Measurements from ENCODE around the gene SMYD3. TPM values are rescaled to one million over a fixed set of nuclear protein-coding genes. Genes with fewer than 3 reads are reported as not detected.
"Not testable (repeated sequence)": the region's sequence is repeated elsewhere in the genome, so short reads cannot be mapped to it uniquely, and the experiment has no call there.

Gene SMYD3
- polyA plus RNA-seq, 1 donor from 2014 or later, result 35.9 TPM

GRCh38 chr1:245945136-245945535, 561.9 kb downstream of the SMYD3 start:
- not testable (repeated sequence) for H3K4me3 Mint-ChIP-seq, H3K27me3 Mint-ChIP-seq, H3K9me3 Mint-ChIP-seq, H3K36me3 Mint-ChIP-seq
- Mint-ChIP-seq H3K27ac (peak overlapping the region in 1 of 3 donors; percentile 41), H3K4me1 (peaks cover 0 to 16% (median 2%) of the 10 kb centered on the region in 3 donors)

DNA sequence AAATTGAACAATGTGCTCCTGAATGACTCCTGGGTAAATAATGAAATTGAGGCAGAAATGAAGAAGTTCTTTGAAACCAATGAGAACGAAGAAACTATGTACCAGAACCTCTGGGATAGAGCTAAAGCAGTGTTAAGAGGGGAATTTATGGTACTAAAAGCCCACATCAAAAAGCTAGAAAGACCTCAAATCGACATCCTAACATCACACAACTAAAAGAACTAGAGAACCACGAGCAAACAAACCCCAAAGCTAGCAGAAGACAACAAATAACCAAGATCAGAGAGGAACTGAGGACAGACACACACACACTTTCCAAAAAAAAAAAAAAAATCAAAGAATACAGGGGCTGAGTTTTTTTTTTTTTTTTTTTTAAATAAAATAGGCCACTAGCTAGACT, 564.2 kb downstream of the SMYD3 start:
- H3K9me3 Mint-ChIP-seq, result peaks cover 0 to 9% (median 3%) of the 10 kb centered on the region in 3 donors
- H3K27ac Mint-ChIP-seq, result no peak overlapping the region
- no peak overlapping the region for H3K4me3 Mint-ChIP-seq
- peaks cover 0 to 16% (median 2%) of the 10 kb centered on the region in 3 donors for H3K4me1 Mint-ChIP-seq
- peaks cover 8% of the 10 kb centered on the region for H3K36me3 Mint-ChIP-seq
- no peaks in the 10 kb centered on the region for H3K27me3 Mint-ChIP-seq

GRCh38 chr1:245941771-245942170, 565.3 kb downstream of the SMYD3 start:
- H3K36me3 Mint-ChIP-seq, H3K4me3 Mint-ChIP-seq, H3K27me3 Mint-ChIP-seq, H3K27ac Mint-ChIP-seq, H3K9me3 Mint-ChIP-seq: not testable (repeated sequence)
- peaks cover 0 to 16% (median 0%) of the 10 kb centered on the region in 3 donors for H3K4me1 Mint-ChIP-seq

DNA sequence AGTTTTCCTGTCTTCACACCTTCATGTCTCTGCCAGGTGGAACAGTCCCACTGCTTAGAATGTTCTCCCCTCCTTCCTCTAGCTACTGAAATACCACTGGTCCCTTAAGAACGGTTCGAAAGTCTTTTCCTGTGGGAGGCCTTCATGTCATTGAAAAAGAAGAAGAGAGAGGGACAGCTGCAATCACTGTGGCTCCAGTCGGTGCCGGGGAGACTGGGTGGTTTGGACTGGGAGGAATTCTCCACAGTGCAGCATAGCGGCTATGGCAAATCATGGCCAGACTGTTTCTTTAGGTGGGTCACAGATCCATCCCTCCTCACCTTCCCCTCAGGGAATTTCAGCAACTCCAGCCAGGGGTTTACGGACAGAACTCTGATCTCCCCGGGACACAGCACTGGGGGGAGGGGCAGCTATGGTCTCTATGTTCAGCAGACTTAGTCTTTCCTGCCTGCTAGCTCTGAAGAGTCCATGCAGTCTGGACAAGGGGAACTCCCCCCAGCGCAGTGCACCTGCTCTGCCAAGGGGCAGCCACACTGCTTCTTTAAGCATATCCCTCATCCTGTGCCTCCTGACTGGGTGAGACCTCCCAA, 567.2 kb downstream of the SMYD3 start:
- Mint-ChIP-seq H3K9me3 (peaks cover 0 to 4% (median 0%) of the 10 kb centered on the region in 3 donors), H3K27me3 (no peaks in the 10 kb centered on the region), H3K27ac (no peak overlapping the region), H3K36me3 (peaks cover 5% of the 10 kb centered on the region), H3K4me1 (peaks cover 0 to 10% (median 0%) of the 10 kb centered on the region in 3 donors), H3K4me3 (no peak overlapping the region)

- H3K4me1 Mint-ChIP-seq, result peaks cover 0 to 6% (median 0%) of the 10 kb centered on the region in 3 donors
- H3K36me3 Mint-ChIP-seq, result peaks cover 3% of the 10 kb centered on the region
- H3K27me3 Mint-ChIP-seq, result no peaks in the 10 kb centered on the region
- no peak overlapping the region for H3K27ac Mint-ChIP-seq
- H3K4me3 Mint-ChIP-seq, result no peak overlapping the region
- no peaks in the 10 kb centered on the region for H3K9me3 Mint-ChIP-seq
These were observed 569.0 kb downstream of the SMYD3 start for GRCh38 chr1:245938046-245938435.

DNA sequence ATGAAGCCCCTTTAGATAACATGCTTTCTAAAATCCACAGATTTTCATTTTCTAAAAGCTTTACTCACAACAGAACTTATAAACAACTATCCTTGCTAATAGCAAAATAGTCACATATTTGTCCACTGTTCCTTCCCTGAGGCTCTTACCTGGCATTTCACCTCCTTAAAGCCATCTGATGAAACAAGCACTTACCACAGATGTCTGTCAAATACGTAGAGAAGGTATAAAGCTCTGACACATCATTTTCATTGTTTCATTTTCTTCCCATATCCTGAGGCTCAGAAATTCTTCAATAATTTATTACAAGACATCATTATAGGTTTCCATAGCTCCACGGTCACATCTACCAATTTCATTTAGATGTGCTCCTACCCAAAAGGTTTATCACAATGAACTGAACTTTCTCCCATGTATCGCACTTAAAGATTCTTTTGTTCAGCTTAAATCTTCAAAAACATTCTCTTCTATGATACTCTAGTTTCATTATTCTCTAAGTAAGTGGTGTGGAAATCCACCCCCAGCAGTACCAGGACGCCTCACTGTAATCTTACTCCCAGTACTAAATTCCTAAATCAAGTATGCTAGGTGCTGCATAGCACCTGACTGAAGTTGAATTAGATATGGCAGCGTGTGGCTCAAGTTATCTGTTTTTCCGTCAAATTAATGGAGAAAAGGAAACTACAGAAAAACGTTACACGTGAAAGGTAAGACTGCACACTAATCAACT, 569.6 kb downstream of the SMYD3 start:
- no peaks in the 10 kb centered on the region for H3K27me3 Mint-ChIP-seq
- no peak overlapping the region for H3K4me3 Mint-ChIP-seq
- no peaks in the 10 kb centered on the region for H3K36me3 Mint-ChIP-seq
- H3K27ac Mint-ChIP-seq, result no peak overlapping the region
- peaks cover 0 to under 1% (median 0%) of the 10 kb centered on the region in 3 donors for H3K4me1 Mint-ChIP-seq
- no peaks in the 10 kb centered on the region for H3K9me3 Mint-ChIP-seq

GRCh38 chr1:245934409-245934808, 572.7 kb downstream of the SMYD3 start:
- Mint-ChIP-seq H3K27ac (no peak overlapping the region), H3K9me3 (no peaks in the 10 kb centered on the region), H3K27me3 (no peaks in the 10 kb centered on the region), H3K36me3 (no peaks in the 10 kb centered on the region), H3K4me1 (no peaks in the 10 kb centered on the region), H3K4me3 (no peak overlapping the region)

DNA sequence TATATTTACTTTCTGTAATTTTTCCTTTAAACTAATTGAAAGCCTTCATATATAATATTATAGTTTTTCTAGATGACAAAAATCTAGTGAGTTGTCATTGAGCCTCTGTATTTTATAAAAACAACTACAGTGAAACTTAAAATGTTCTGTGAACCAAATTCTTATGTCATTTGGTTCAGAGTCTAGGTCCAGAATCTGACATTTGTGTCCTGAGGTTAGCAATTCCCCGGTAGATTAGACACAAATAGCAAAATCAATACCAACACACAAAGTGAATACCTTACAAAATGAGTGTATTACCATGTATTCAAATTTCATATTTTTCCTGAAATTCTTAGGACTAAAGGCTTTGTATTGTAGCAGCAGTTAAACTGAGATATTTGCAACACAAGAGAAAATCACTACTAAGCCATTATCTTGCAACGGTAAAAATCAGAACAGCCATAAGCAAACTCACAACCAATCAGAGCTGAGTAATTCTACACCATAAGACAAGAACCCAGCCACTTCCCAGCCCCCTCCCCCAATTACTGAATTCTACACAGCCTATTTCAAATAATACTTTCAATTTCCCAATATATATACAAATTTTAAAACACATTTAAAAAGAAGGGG, 573.5 kb downstream of the SMYD3 start:
- Mint-ChIP-seq H3K4me3 (no peak overlapping the region), H3K9me3 (no peaks in the 10 kb centered on the region), H3K27me3 (no peaks in the 10 kb centered on the region), H3K27ac (no peak overlapping the region), H3K36me3 (peaks cover 6% of the 10 kb centered on the region), H3K4me1 (no peaks in the 10 kb centered on the region)

GRCh38 chr1:245932302-245932972, 574.6 kb downstream of the SMYD3 start:
- Mint-ChIP-seq H3K36me3 (peaks cover 6% of the 10 kb centered on the region), H3K4me1 (no peaks in the 10 kb centered on the region), H3K27ac (no peak overlapping the region), H3K4me3 (no peak overlapping the region), H3K27me3 (no peaks in the 10 kb centered on the region), H3K9me3 (no peaks in the 10 kb centered on the region)

GRCh38 chr1:245931450-245931849, 575.6 kb downstream of the SMYD3 start:
- H3K36me3 Mint-ChIP-seq, result peaks cover 6% of the 10 kb centered on the region
- H3K4me1 Mint-ChIP-seq, result no peaks in the 10 kb centered on the region
- no peaks in the 10 kb centered on the region for H3K27me3 Mint-ChIP-seq
- H3K4me3 Mint-ChIP-seq, result no peak overlapping the region
- no peaks in the 10 kb centered on the region for H3K9me3 Mint-ChIP-seq
- no peak overlapping the region for H3K27ac Mint-ChIP-seq

DNA sequence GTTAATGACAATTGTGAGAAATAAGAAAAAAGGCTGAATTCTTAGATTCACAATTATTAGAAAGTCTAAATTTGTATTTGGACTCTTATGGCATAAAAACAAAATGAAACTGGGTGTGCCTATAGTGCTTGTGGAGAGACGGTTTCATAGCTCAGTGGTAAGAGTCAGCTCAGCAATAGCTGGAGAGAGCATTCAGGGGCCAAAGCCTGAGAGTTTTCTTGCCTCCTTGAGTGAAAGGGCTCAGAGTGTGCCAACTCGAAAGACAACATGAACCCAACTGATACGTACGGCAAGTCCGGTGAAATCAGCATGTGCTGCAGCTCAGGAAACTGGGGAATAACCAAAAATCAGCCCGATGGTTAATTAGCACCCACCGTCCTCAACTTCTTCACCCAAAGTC, 577.9 kb downstream of the SMYD3 start:
- H3K4me3 Mint-ChIP-seq, result no peak overlapping the region
- H3K4me1 Mint-ChIP-seq, result no peaks in the 10 kb centered on the region
- H3K36me3 Mint-ChIP-seq, result peaks cover 13% of the 10 kb centered on the region
- no peaks in the 10 kb centered on the region for H3K9me3 Mint-ChIP-seq
- H3K27ac Mint-ChIP-seq, result peak overlapping the region in 1 of 3 donors; percentile 2
- no peaks in the 10 kb centered on the region for H3K27me3 Mint-ChIP-seq

GRCh38 chr1:245926888-245927287, 580.2 kb downstream of the SMYD3 start:
- H3K27me3 Mint-ChIP-seq, result no peaks in the 10 kb centered on the region
- peaks cover 17% of the 10 kb centered on the region for H3K36me3 Mint-ChIP-seq
- no peaks in the 10 kb centered on the region for H3K9me3 Mint-ChIP-seq
- no peak overlapping the region for H3K27ac Mint-ChIP-seq
- H3K4me3 Mint-ChIP-seq, result no peak overlapping the region
- no peaks in the 10 kb centered on the region for H3K4me1 Mint-ChIP-seq

DNA sequence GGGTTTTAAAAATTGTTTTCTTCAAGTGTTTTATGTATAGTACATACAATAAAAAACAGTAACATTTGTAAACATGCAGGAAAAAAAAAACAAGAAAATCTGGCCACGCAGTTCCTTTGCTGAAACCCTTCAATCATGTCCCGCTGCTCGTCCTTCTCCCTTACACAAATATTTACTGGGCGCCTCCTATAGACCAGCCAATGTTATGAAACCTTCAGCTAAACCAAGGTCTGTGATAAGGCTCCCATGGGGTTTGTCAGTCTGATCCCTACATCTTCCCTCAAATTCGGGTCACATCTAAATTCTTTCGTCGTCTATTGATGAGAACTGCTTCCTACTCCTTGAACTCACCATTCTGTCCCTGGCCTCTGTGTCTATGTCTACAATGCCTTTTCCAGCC, 583.9 kb downstream of the SMYD3 start:
- Mint-ChIP-seq H3K4me1 (peaks cover 3 to 6% (median 5%) of the 10 kb centered on the region in 3 donors), H3K36me3 (peaks cover 14% of the 10 kb centered on the region), H3K4me3 (no peak overlapping the region), H3K27me3 (no peaks in the 10 kb centered on the region), H3K9me3 (peaks cover 0 to 8% (median 2%) of the 10 kb centered on the region in 3 donors), H3K27ac (no peak overlapping the region)

DNA sequence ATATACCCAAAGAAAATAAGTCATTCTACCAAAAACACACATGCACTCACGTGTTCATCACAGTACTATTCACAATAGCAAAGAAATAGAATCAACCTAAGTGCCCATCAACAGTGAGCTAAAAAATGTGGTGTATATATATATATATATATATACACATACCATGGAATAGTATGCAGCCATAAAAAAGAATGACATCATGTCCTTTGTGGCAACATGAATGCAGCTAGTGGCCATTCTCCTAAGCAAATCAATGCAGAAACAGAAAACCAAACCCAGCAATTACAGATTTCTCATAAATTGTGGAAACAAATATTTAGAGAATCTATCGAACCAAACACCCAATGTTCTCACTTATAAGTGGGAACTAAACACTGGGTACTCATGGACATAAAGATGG, 585.7 kb downstream of the SMYD3 start:
- H3K4me1 Mint-ChIP-seq, result peaks cover 3 to 8% (median 5%) of the 10 kb centered on the region in 3 donors
- H3K9me3 Mint-ChIP-seq, result peaks cover 0 to 8% (median 2%) of the 10 kb centered on the region in 3 donors
- peaks cover 14% of the 10 kb centered on the region for H3K36me3 Mint-ChIP-seq
- no peak overlapping the region for H3K4me3 Mint-ChIP-seq
- H3K27ac Mint-ChIP-seq, result no peak overlapping the region
- H3K27me3 Mint-ChIP-seq, result no peaks in the 10 kb centered on the region

DNA sequence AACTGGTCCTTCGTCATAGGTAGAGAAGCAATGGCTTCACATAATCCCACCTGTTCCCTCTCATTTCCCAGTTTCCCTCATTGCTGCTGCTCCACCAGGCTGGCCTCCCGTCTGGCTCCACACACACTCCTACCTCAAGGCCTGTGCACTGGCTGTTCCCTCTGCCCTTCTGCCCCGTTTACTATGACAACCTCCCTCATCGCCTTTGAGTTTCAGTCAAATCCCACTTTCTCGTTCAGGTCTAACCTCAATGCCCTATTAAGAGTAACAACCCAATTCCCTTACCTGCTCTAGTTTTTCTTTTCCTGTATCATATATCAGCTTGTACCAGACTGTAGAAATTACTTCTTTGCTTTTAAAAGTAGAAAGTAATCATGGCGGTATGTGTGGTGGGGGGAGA, 589.7 kb downstream of the SMYD3 start:
- Mint-ChIP-seq H3K9me3 (peaks cover 2 to 8% (median 5%) of the 10 kb centered on the region in 3 donors), H3K4me3 (no peak overlapping the region), H3K27me3 (no peaks in the 10 kb centered on the region), H3K36me3 (peaks cover 15% of the 10 kb centered on the region), H3K27ac (no peak overlapping the region), H3K4me1 (peaks cover 3 to 8% (median 5%) of the 10 kb centered on the region in 3 donors)
